ENCODE data around the gene C3orf62. TPM values are rescaled to one million over a fixed set of nuclear protein-coding genes. Genes with fewer than 3 reads are reported as not detected.

The C3orf62 gene
- total and polyA plus RNA-seq, 4 donors, result 0.96 to 3.1 (median 1.6) TPM

GRCh38 chr3:49277383-49277775 is 347 bp upstream of the C3orf62 start:
- Histone ChIP-seq H3K27ac (ENCODE audit: low read depth in 1 of 2, low read length in 2 of 2) (peak overlapping the region; percentile 71 to 74), H3K36me3 (ENCODE audit: control insufficient read depth in 4 of 4, insufficient read depth in 3 of 4, low read depth in 1 of 4, low read length in 3 of 4) (peaks cover 7 to 15% (median 11%) of the 10 kb centered on the region in 4 donors), H3K9ac (ENCODE audit: low read depth in 1 of 2, low read length in 2 of 2) (peak overlapping the region; percentile 39 to 60), H3K4me3 (ENCODE audit: low read depth in 1 of 3, low read length in 3 of 3) (peak overlapping the region in 2 of 3 donors; percentile 44 to 69), H3K27me3 (ENCODE audit: control insufficient read depth in 4 of 4, insufficient read depth in 4 of 4, low read length in 3 of 4) (no peaks in the 10 kb centered on the region), H3K4me1 (ENCODE audit: control insufficient read depth in 4 of 4, insufficient read depth in 4 of 4, low read length in 3 of 4) (peaks cover 0 to 9% (median 8%) of the 10 kb centered on the region in 4 donors), H3K9me3 (ENCODE audit: control insufficient read depth in 4 of 4, low read length in 3 of 4) (no peaks in the 10 kb centered on the region)
- DNase-seq (ENCODE audit: low spot score), result no peak
- TF ChIP-seq MAX (IDR thresholded peaks at IDR 0.05) (no peak), RXRA (IDR thresholded peaks at IDR 0.05) (peak in 1 of 2 donors; percentile 16)
- WGBS, result 53% methylated on average over 9 of the region's 9 CpGs

GRCh38 chr3:49273825-49274532 is 3.1 kb downstream of the C3orf62 start:
- Histone ChIP-seq H3K36me3 (ENCODE audit: control insufficient read depth in 4 of 4, insufficient read depth in 3 of 4, low read depth in 1 of 4, low read length in 3 of 4) (peaks cover 2 to 9% (median 5%) of the 10 kb centered on the region in 4 donors), H3K9me3 (ENCODE audit: control insufficient read depth in 4 of 4, low read length in 3 of 4) (no peaks in the 10 kb centered on the region), H3K27ac (ENCODE audit: low read depth in 1 of 2, low read length in 2 of 2) (no peak overlapping the region), H3K4me1 (ENCODE audit: control insufficient read depth in 4 of 4, insufficient read depth in 4 of 4, low read length in 3 of 4) (peaks cover 0 to 9% (median 8%) of the 10 kb centered on the region in 4 donors), H3K4me3 (ENCODE audit: low read depth in 1 of 3, low read length in 3 of 3) (no peak overlapping the region), H3K27me3 (ENCODE audit: control insufficient read depth in 4 of 4, insufficient read depth in 4 of 4, low read length in 3 of 4) (no peaks in the 10 kb centered on the region), H3K9ac (ENCODE audit: low read depth in 1 of 2, low read length in 2 of 2) (no peak overlapping the region)
- DNase-seq (ENCODE audit: low spot score), result no peak
- WGBS, result 95% methylated on average over 11 of the region's 11 CpGs
- TF ChIP-seq EGR1 (IDR thresholded peaks at IDR 0.05; ENCODE audit: low read depth in 2 of 2), result no peak
- TF ChIP-seq TAF1 (conservative IDR thresholded peaks at IDR 0.05), result no peak
- no peak for TF ChIP-seq MAX (IDR thresholded peaks at IDR 0.05)
- no peak for TF ChIP-seq NR2F2 (IDR thresholded peaks at IDR 0.05)
- no peak for TF ChIP-seq SP1 (IDR thresholded peaks at IDR 0.05)
- no peak for TF ChIP-seq JUND (IDR thresholded peaks at IDR 0.05)
- TF ChIP-seq RAD21 (IDR thresholded peaks at IDR 0.05), result no peak
- TF ChIP-seq RXRA (IDR thresholded peaks at IDR 0.05), result no peak
- TF ChIP-seq HNF4A (conservative IDR thresholded peaks at IDR 0.05), result no peak

GRCh38 chr3:49271047-49271446 is 6.0 kb downstream of the C3orf62 start:
- H3K9ac ChIP-seq (ENCODE audit: low read depth in 1 of 2, low read length in 2 of 2), result no peak overlapping the region
- TF ChIP-seq FOXA2 (IDR thresholded peaks at IDR 0.05), result no peak
- TF ChIP-seq TAF1 (conservative IDR thresholded peaks at IDR 0.05), result no peak
- no peak for TF ChIP-seq JUND (IDR thresholded peaks at IDR 0.05)
- no peak for TF ChIP-seq NR2F2 (IDR thresholded peaks at IDR 0.05)
- TF ChIP-seq REST (IDR thresholded peaks at IDR 0.05), result no peak
- no peaks in the 10 kb centered on the region for H3K9me3 ChIP-seq (ENCODE audit: control insufficient read depth in 4 of 4, low read length in 3 of 4)
- H3K36me3 ChIP-seq (ENCODE audit: control insufficient read depth in 4 of 4, insufficient read depth in 3 of 4, low read depth in 1 of 4, low read length in 3 of 4), result peaks cover 0 to 8% (median 3%) of the 10 kb centered on the region in 4 donors
- WGBS, result 92% methylated on average over 4 of the region's 4 CpGs
- no peak overlapping the region for H3K4me3 ChIP-seq (ENCODE audit: low read depth in 1 of 3, low read length in 3 of 3)
- H3K27ac ChIP-seq (ENCODE audit: low read depth in 1 of 2, low read length in 2 of 2), result no peak overlapping the region
- H3K4me1 ChIP-seq (ENCODE audit: control insufficient read depth in 4 of 4, insufficient read depth in 4 of 4, low read length in 3 of 4), result peaks cover 0 to 2% (median under 1%) of the 10 kb centered on the region in 4 donors
- DNase-seq (ENCODE audit: low spot score), result no peak
- no peaks in the 10 kb centered on the region for H3K27me3 ChIP-seq (ENCODE audit: control insufficient read depth in 4 of 4, insufficient read depth in 4 of 4, low read length in 3 of 4)
